Activated T-cell treated with anti-CD3 and anti-CD28 coated beads for 48 hours (primary cell): ENCODE data around the gene SP140.
"Not testable (repeated sequence)": the region's sequence is repeated elsewhere in the genome, so short reads cannot be mapped to it uniquely, and the experiment has no call there.

Source experiments
- DNase-seq: peaks from one replicate; pipeline ENCODE4 v3.0.0-alpha.2; 2020; ENCODE audit warnings: low read depth

SP140 gene

DNA sequence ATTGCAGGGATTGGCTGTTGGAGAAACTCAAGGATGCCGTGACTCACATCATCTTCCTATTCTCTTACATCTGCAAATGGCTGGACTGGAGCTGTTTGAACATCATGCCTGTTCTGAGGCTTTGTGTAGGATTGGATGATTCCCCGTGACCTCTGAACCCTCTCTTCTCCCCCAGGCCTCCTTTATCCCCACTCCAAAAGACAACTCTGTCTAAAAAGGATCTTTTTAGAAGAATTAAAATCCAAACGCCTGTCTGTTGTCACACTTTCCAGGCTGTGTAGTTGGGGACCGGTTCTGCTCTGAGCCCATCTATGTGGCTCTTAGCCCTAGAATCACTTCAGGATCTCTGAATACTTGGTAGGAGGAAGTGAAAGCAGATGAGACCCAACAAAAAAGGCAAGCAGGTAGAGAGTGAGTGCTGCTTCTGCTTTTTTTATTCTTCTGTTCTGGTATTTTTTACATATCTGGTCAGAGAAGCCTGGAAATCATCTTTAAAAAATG, 565 bp downstream of the SP140 start:
- DNase-seq, result no peak

DNA sequence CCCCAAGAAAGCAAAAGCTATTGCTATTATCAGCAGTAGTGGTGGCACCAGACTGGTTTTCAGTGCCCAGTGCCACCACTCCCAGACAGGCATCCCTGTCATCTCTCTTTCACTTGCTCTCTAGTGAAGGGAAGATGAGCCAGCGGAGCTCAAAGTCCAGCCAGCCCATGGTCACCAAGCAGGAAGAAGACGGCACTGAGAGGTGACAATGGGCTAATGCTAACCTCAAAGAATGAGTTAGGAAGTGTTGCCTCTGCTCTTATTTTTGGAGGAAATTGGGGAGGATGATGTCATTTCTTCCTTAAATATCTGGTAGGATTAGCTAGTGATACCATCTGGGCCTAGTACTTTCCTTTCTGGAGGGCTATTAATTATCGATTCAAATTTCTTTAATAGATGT, 1.7 kb downstream of the SP140 start:
- DNase-seq, result no peak

DNA sequence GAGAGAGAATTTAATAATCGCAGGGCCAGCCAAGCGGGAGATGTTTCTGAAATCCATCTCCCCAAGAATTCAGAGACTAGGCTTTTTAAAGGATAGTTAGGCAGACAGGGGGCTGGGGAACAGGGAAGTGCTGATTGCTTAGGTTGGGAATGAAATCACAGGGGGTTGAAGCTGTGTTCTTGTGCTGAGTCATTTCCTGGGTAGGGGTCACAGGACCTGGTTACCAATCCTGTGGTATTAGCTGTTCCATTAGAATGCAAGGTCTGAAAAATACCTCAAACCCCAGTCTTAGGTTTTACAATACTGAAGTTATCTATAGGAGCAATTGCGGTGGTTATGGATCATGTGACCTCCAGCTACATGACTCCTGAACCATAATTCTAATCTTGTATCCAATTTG, 4.6 kb downstream of the SP140 start:
- DNase-seq, result no peak

DNA sequence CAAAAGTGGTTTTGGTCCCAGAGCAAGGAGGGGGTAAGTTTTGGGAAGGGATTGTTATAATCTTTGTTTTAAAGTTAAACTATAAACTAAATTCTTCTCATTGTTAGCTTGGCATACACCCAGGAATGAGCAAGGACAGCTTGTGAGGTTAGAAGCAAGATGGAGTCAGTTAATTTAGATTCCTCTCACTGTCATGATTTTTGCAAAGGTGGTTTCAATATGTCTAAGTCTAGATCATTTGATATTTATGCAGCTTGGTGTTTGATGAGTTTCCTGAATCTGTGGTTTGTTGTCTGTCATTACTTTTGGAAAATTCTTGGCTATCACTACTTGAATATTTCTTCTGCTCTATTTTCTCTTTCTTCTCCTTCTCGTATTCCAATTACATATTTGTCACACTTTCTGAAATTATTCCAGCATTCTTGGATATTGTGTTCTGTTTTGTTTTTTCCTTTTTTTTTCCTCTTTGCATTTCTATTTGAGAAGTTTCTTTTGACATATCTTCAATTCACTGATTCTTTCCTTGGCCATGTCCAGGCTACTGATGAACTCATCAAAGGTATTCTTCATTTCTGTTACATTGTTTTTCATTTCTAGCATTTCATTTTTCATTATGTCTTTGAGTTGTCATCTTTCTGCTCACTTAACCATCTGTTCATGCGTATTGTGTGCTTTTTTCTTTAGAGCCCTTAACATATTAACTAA, 5.1 kb downstream of the SP140 start:
- no peak for DNase-seq

DNA sequence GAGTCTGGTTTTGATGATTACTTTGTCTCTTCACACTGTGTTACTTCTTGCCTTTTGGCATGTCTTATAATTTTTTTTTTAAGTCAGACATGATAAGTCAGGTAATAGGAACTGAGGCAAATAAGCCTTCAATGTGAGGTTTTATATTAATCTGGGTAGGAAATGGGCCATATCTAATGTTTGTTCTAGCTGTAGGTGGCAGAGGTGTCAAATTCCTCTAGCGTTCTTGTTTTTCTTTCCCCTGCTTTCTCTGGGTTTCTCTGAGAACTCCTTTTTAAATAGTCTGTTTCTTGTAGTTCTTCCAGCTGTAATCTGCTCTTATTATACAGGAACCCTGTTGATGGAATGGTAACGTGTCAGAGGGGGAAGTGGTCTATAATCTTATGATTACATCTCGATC, 5.7 kb downstream of the SP140 start:
- no peak for DNase-seq

DNA sequence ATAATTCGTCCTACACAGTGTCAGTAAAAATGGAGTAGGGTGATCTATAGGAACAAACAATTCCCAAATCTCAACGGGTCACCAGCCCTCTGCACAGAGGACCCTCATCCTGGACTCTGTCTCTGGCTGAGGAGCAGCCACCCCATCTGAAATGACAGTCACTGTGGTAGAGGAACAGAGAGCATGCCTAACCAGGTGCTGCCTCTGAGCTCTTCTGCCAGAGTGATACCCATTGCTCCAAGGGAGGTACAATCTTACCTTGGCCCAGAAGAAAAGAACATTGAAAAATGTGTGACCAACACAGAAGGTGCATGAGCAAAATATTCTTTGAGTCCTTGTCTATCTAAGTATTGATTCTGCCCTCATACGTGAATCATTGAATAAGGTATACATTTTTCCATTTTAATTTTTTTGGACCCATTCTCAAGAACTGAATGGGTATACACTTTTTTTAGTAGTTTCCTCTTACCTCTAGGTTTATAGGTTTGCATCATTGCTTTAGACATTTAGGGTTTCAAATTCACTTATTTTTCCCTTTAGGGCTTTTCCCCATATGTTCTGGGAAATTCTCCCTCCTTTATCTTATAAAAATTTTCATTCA, 8.7 kb downstream of the SP140 start:
- no peak for DNase-seq

DNA sequence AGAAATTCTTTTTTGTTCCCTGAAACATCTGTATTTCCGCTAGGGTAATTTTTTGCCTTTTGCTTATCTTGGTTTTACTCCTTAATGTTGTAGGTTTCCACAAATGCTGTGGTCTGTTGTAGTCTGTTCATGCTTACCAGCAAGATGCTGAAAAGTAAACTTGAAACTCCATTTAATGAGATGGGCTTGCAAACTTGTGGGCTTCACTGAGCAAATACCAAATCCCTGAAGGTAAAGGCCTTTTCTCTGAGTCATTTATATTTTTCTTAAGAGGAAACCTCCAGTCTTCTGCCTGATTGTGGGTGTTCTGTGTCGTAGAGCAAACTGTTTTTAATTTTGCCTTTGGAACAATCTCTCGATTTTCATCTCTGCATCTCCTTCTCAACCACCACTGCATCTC, 9.3 kb downstream of the SP140 start:
- DNase-seq, result no peak

DNA sequence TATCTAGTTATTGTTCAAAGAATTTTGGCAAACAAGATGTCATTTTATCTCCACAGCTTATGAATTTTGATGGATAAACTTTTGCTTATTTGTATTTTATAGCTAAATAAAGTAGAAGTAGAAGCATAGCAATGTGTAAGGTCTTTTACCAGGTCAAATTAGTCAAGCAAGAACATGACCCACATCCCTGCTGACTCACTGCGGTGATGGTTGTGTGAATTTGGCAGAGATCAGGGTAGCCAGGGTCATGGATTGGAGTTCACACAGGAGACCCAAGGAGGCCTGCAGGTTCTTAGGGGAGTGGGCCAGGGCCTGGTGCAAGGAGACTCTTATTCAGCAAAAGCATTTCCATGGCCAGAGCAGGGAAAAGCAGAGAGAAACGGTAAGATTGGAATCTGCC, 18.7 kb downstream of the SP140 start:
- no peak for DNase-seq

DNA sequence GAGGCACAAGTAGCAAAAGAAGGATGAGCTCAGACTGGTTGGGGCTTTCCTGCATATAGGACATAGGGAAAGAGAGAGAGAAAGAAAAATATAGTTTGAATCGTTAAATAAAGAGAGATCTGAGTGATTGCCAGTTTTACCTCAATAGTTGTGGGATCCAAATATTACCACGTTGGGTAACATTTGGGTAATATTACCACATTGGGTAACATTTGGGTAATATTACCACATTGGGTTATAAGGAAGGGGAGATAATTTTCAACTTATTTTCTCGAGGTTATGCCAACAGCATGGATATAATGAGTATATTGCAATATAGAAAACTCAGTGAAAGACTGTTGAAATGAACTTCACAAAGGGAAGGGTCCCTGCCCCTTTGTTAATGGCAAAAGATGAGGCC, 20.7 kb downstream of the SP140 start:
- no peak for DNase-seq

DNA sequence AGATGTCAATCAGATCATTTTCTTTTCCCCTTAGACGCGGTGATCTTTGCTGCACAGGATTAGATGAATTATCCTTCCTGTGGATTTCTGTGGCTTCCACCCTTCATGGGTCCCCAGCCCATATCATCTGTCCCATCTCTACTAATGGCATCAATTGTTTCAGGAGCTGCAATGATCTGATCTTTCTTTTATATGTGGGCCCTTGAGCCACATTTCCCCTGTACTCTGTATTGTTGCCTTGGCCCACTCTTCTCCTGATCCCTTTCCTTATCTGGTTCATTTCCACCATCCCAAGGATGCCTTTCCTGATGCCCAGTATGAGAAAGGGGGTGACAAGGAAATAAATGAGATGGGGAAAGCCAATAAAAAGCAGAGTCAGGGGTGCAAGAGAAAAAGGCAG, 24.7 kb downstream of the SP140 start:
- no peak for DNase-seq

DNA sequence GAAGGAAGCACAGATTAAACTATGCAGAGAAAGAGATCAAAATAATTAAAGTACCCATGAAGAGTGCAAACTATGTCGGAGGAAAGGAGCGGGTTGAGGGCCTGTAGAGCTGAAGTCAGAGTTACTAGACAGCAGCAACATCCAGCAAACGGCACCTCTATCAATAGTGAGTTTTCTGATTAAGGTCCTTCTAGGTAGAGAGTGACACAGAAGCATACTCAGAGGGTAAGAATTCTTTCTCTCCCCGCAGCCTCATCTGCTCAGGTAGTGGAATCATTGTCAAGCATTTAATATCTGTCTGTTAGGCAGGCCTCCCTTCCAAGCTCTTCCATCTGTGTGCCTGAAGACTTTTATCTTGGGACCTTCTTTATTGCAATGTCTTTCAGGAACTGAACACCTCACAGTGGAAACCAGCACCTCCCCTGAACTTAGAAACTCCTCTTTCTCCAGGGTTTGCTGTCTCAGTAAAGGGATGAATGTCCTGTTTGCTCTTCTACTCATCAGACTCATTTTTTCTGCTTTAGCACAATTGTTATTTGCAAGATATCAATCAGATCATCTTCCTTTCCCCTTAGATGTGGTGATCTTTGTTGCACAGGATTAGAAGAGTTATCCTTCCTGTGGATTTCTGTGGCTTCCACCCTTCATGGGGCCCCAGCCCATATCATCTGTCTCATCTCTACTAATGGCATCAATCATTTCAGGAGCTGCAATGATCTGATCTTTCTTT, 28.8 kb downstream of the SP140 start:
- DNase-seq, result peak; percentile 39

DNA sequence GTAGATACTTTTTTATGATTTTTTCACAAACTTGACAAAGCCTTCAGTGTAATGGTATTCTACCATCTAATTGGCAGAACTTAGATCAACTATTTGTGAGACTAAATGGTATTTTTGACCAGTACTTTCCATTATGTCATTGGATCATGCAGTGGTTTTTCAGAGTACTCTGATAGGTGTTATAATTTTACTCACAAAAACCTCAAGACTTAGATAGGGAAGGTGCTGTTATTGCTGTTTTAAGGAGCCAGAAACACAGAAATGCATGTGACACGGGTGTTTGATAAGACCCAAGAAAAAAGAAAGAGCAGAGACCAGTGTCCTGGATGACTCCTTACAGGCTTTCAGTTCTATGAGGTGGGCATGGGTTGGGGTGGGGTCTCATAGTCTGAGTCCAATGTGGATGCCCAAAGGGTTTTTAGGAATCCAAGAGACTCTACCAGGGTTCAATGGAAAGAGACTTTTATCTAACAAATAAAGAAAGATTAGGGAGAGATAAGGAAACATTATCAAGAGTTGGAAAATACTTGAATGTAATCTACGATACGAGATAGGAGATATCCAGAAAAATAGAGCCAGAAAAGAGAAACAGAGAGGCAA, 31.3 kb downstream of the SP140 start:
- no peak for DNase-seq

DNA sequence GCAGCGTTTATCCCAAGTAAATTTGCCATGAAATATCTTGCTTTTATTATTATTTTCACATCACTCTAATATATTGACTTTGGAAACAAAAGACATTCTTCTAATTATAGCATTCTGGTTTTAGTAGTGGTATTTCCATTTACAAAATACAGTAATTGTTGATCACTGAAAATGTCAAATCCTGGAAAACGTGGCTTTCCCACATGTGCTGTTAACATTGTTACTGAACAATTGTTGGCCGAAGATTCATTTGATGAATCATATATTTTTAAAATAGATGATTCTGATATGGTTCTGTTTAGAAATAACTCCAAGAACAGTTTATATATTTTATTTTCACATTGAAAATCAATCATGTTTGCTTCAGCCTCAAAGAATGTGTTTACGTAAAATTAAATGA, 32.9 kb downstream of the SP140 start:
- DNase-seq, result no peak

DNA sequence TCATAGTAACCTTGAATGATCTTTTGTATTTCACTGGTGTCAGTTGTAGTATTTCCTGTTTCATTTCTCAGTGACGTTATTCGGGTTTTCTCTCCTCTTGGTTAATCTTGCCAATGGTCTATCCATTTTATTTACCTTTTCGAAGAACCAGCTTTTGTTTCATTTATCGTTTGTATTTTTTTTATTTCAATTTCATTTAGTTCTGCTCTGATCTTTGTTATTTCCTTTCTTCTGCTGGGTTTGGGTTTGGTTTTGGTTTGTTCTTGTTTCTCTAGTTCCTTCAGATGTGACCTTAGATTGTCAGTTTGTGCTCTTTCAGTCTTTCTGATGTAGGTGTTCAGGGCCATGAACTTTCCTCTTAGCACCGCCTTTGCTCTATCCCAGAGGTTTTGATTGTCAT, 36.7 kb downstream of the SP140 start:
- no peak for DNase-seq

DNA sequence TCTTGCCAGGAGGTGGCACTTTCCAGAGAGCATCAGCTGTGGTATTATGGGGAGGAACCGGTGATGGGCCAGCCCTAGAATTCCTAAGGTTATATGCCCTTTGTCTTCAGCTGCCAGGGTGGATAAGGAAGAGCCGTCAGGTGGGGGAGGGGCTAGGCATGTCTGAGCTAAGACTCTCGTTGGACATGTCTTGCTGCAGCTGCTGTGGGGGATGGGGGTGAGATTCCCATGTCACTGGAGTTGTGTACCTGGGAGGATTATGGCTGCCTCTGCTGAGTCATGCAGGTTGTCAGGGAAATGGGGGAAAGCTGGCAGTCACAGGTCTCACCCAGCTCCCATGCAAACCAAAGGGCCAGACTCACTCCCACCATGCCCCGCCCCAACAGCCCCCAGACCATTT, 39.4 kb downstream of the SP140 start:
- DNase-seq, result not testable (repeated sequence)

DNA sequence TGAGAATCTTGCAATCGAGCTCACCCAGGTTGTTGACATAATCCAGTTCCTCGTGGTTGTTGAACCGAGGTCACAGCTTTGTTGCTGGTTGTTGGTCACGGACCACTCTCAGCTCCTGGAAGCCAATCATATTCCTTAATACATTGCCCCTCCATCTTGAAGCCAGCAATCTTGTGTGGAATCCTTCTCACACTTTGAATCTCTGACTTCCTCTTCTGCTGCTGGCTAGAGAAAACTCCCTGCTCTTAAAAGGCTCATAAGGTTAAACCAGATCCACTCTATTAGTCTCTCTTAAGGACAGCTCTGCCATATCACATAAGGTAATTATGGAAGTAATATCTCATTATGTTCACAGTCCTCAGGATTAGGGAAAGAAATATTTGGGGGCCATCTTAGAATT, 41.1 kb downstream of the SP140 start:
- no peak for DNase-seq

DNA sequence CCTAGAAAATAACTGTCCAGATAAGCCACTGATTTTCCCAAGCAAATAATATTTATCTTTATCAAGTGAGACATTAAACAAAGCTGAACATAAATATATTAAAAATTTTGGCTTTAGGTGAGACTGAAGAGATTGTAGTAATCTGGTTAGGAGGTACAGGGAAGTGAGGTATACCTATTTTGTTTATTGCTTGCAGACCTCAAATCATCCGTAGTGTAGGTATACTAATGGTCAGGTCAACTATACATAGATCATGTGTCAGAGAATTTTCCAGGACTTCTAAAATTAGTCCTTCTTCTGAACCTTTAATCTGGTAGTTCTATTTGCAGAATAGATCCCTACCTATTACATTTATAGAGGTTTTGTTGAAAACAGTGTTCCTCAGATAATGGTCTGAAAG, 41.5 kb downstream of the SP140 start:
- no peak for DNase-seq

DNA sequence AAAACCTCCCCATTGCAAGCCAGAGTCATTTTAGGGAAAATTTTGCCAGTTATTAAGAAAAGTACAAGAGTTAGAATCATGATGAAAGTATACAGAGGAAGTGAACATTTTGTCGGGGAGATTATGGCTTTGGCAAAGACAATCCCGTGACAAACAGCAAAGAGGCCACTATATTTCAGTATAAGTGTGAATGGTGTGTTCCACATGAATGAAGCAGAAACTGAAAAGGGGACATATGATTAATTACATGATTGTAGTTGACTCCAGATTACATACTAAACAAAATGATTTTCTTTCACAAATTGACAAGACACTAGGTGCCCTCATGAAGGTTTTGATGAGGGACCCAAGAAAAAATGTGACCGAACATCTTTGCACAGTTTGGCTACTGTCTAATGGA, 42.0 kb downstream of the SP140 start:
- DNase-seq, result no peak

DNA sequence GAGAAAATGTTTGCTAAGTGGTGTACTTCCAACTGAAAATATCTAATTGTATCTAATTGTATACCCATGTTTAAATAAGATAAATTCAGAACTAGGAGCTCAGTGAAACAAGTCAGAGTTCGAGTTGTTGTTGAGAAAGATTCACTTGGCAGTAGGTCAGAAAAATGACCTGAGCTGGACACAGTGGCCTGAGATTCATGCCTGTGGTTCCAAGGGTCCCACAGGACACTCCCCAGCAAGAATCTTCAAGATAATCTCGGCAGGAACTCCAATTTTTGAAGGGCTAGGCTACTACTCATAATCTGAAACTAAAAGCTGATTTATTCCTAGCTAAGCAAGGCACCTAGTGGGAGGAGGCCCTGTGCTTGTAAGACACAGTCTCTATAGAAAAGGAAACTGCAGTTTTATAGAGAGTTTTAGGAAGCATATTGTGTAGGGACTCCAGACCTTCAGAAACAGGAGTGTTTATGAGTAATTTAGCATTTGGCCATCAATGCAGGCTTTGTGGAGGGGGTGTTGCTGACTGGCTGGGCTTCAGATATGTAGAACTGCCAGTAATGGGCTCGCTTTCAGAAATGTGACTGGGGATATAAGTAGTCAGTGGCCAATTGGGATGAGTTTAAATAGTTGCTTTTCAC, 43.2 kb downstream of the SP140 start:
- DNase-seq, result no peak

DNA sequence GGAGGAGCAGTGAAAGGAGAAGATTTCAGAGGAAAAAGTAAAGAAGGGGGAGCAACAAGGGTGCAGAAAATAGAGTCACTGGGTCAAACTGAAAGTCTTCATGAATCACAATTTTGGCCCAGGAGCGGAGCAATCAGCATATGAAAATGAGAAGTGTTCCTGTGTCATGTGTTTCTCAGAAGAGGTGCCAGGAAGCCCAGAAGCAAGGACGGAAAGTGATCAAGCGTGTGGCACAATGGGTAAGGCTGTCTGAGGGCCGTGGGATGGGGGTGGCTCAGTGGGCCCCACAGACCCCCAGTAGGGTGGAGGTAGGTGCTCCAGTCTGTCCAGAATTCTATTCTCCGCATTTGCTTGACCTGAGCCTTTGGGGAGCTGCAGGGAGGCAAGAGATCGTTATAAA, 44.2 kb downstream of the SP140 start:
- DNase-seq, result peak; percentile 15

DNA sequence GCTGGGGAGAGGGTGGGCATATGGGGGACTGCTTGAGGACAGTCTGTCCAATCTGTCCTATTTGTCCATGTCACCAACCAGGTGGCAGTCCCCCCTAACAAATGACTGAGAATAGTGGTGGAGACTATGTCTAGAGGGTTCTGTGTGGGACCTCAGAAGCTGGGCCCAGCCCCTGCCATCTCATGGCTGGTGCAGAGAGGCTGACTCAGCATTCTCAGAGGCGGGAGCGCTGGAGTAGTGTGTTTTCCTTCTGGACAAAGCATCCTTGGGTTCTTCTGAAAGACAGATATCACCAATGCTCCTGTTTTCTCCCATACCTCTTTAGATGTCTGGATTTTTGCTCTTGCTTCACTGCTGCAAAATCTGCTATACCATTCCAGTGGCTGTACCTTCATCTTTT, 57.4 kb downstream of the SP140 start:
- no peak for DNase-seq

DNA sequence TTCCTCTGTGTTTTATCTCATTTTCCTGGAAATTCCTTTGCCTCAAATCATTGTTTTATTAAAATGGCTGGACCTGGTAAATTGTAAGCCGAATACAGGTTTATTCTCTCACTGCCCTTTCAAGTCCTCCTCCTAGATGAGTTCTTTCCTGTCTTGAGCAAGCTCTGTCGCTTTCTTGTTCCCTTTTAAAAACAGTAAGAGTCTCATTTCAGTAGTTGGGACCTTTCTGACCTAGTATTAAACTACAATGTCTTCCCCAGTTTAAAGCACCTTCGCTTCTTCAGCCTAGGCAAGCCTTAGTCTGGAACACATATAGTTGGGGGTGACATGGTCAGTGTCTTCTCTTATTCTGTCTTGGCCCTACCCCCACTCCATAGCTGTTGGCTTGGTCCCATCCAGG, 60.5 kb downstream of the SP140 start:
- DNase-seq, result no peak

DNA sequence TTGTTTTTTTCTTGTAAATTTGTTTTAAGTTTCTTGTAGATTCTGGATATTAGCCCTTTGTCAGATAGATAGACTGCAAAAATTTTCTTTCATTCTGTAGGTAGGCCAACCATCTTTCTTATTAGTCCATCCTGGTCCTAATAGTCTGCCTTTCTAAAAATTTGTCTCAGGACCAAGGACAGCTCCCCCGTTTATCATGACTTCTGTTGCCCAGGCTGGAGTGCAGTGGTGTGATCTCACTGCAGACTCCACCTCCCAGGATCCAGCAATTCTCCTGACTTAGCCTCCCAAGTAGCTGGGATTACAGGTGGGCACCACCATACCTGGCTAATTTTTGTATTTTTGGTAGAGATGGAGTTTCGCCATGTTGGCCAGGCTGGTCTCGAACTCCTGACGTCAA, 63.8 kb downstream of the SP140 start:
- DNase-seq, result not testable (repeated sequence)
